AG04449 (cell line): ENCODE results near the gene KLHL17.

Experiments
- CTCF ChIA-PET: fragments of 350-600 bp; formaldehyde crosslinking; extraction: SDS; loops from one replicate; lab custom pipeline; 2021; ENCODE audit warnings: antibody characterized with exemption; lab: Yijun Ruan, JAX
- POLR2A ChIA-PET: fragments of 400-600, 350-600 bp; formaldehyde crosslinking; extraction: SDS; loops from one replicate; lab custom pipeline; 2020; ENCODE audit warnings: antibody characterized with exemption, inconsistent platforms; lab: Yijun Ruan, JAX
- DNase-seq: peaks from one replicate; pipeline ENCODE4 v3.0.0-alpha.2; 2010; ENCODE audit warnings: low read depth, low spot score
- H3K4me3 ChIP-seq: 2 replicates; pipeline ENCODE4 v1.5.1; 2011; ENCODE audit warnings: low read depth, mild to moderate bottlenecking, control low read depth, low read length
- CTCF ChIP-seq: IDR thresholded peaks from one replicate; pipeline ENCODE4 v1.5.1; 2011; ENCODE audit warnings: mild to moderate bottlenecking, moderate library complexity, low read length, control low read depth, inconsistent platforms; ENCODE audit not compliant: insufficient read depth; ENCODE audit errors: missing control alignments

KLHL17 gene

GRCh38 chr1:927234-927633 lies 33.1 kb upstream of the KLHL17 start:
- no peak for DNase-seq
- CTCF ChIA-PET, result interaction anchor here (1.8 to 6.5 kb wide), 2 partner anchors 13 to 15 kb away, joined by 5 to 29 read pairs; no protein-coding TSS in a partner anchor
- TF ChIP-seq CTCF, result no peak
- H3K4me3 ChIP-seq, result no peak overlapping the region
- POLR2A ChIA-PET, result no interaction called here

GRCh38 chr1:927748-928147 lies 32.6 kb upstream of the KLHL17 start:
- ChIA-PET POLR2A (no interaction called here), CTCF (interaction anchor here (5.4 to 6.5 kb wide), 2 partner anchors 12 to 23 kb away, joined by 27 to 29 read pairs; no protein-coding TSS in a partner anchor)
- no peak for DNase-seq
- no peak overlapping the region for H3K4me3 ChIP-seq
- TF ChIP-seq CTCF, result no peak

- no peak for TF ChIP-seq CTCF
- H3K4me3 ChIP-seq, result no peak overlapping the region
- POLR2A ChIA-PET, result interaction anchor here (1.0 kb wide), 1 partner anchor 15 kb away, joined by 3 read pairs; no protein-coding TSS in a partner anchor
- CTCF ChIA-PET, result interaction anchor here (5.4 to 6.5 kb wide), 2 partner anchors 11 to 24 kb away, joined by 27 to 29 read pairs; no protein-coding TSS in a partner anchor
- no peak for DNase-seq
Measured at GRCh38 chr1:928825-929661, 31.3 kb upstream of the KLHL17 start.

- POLR2A ChIA-PET, result interaction anchor here (1.0 kb wide), 1 partner anchor 10 kb away, joined by 3 read pairs; no protein-coding TSS in a partner anchor
- CTCF ChIA-PET, result interaction anchor here (0.9 to 6.5 kb wide), 3 partner anchors 10 to 25 kb away, joined by 3 to 29 read pairs (median 27); no protein-coding TSS in a partner anchor
- TF ChIP-seq CTCF, result no peak
Measured at GRCh38 chr1:929712-930632, 30.4 kb upstream of the KLHL17 start.

GRCh38 chr1:930633-931138 lies 29.7 kb upstream of the KLHL17 start:
- DNase-seq, result no peak
- H3K4me3 ChIP-seq, result no peak overlapping the region
- CTCF ChIA-PET, result interaction anchor here (0.9 to 6.5 kb wide), 4 partner anchors 9 to 25 kb away, joined by 3 to 29 read pairs (median 15); no protein-coding TSS in a partner anchor
- POLR2A ChIA-PET, result interaction anchor here (1.0 kb wide), 1 partner anchor 10 kb away, joined by 3 read pairs; no protein-coding TSS in a partner anchor
- TF ChIP-seq CTCF, result no peak

More at GRCh38 chr1:929712-930632, 30.4 kb upstream of the KLHL17 start:
- no peak overlapping the region for H3K4me3 ChIP-seq
- no peak for DNase-seq
